SK-N-MC (cell line): ENCODE results near the gene MTARC2.

ENCODE experiments used
- EZH2 ChIP-seq: fragments of 200-600 bp; sonication (generic); IDR thresholded peaks from one replicate; pipeline ENCODE4 v1.6.1; 2017; ENCODE audit warnings: antibody characterized with exemption
- POLR2AphosphoS5 ChIP-seq: IDR thresholded peaks from 2 replicates; pipeline ENCODE4 v1.6.1; 2012; ENCODE audit warnings: mild to moderate bottlenecking, low read depth, low read length, borderline replicate concordance

DNA sequence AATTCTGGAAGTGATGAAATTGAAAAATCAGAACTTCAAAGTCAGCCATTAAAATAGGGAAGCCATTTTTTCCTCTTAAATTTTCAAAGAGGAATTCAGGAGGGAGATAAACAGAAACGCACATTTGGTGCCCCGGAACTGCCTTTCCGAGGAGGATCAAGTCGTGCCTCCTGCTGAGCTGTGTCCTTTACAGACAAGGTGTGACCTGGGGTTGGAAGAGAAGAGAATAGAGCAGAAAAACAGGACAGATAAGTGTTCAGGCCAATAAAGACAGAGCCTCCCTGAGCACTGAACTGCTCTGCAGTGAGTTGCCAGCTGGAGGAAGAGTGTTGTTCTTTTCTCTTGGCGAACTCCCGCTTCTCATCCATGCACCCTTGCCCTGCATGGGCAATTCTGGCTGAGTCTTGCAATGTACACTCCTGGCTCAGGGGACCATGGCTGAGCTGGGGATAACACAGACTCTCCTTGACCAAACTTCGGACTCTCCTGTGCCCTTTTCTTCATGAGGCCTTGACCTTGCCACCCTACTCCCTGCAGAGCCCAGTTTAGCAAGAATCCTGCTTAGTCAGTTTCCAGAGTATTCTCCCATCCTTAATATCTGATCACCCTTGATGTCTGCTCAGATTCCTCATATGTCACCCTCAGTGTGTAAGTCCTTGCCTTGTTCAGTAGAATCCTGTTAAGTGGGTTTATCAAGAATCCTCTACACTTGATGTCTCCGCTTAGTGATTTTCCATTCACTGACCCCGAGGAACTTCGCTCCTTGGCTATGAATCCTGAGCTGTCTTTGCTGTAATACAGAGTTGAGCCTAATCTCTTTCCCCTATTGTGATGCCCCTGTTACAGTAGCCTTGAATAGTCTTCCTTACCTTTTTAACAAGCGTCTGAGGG lies 37.3 kb downstream of the MTARC2 start:
- TF ChIP-seq EZH2 (no peak), POLR2AphosphoS5 (no peak)
